ENCODE results near the gene PSMB8. TPM values are rescaled to one million over a fixed set of nuclear protein-coding genes. Genes with fewer than 3 reads are reported as not detected.
A peak's percentile ranks its signal among the peaks of the same experiment; 100 is the strongest.

The PSMB8 gene
- total RNA-seq, 2 experiments from 2014 or later = 142 to 216 TPM

DNA sequence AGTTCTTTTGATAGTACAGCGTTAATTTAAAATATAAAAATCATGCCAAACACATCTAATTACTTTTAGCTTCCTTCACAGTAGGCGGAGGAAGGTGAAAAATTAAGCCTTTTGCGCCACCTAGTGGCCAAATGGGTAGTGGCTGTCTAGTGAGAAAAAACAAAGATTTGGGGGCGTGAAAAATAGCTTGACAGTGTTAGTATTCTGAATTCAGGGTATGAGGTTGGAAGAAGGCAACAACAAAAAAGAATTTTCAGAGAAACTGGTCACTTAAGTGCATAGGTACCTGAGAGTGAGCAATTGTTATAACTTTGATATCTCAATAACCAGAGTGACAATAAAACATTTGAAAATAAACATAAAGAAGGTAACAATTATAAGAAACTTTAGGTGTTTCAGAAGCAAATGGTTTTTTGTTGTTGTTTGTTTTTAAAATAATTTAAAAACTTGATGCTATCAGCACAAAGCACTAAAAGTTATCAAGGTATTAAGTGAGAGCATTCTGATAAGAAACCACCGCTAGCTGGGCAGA lies 24.5 kb upstream of the PSMB8 start:
- H3K9me3 ChIP-seq (ENCODE audit: low read length) = peaks cover 3% of the 10 kb centered on the region; the same call in 1 of the 2 replicates
- ChIA-PET POLR2A (interaction anchor here (0.6 to 3.1 kb wide), 22 partner anchors 9 to 462 kb away, joined by 3 to 22 read pairs (median 4); partner anchors contain the start of genes BTNL2, HLA-DRA, PSMB8 and TAP1), CTCF (ENCODE audit: unreplicated experiment) (interaction anchor here (0.7 to 3.2 kb wide), 7 partner anchors 11 to 116 kb away, joined by 3 to 35 read pairs (median 6); partner anchors contain the start of genes PSMB9, TAP1 and TAP2)
- no peaks in the 10 kb centered on the region for H3K9me2 ChIP-seq (ENCODE audit: insufficient read depth, low read length)
- H4K20me1 ChIP-seq (ENCODE audit: insufficient read depth, low read length) = no peaks in the 10 kb centered on the region
- intact Hi-C loops (cut with micrococcal nuclease; ENCODE audit: unreplicated experiment) = loop anchor here (2.0 to 10.0 kb wide), 6 partner anchors 72 to 634 kb away; no protein-coding TSS in a partner anchor
- H3K4me1 ChIP-seq (ENCODE audit: insufficient read depth, low read length, poor library complexity, severe bottlenecking) = peaks cover 45% of the 10 kb centered on the region
- no peaks in the 10 kb centered on the region for H3K79me2 ChIP-seq (ENCODE audit: insufficient read depth, low read depth, low read length)
- TF ChIP-seq, protein P1, sequence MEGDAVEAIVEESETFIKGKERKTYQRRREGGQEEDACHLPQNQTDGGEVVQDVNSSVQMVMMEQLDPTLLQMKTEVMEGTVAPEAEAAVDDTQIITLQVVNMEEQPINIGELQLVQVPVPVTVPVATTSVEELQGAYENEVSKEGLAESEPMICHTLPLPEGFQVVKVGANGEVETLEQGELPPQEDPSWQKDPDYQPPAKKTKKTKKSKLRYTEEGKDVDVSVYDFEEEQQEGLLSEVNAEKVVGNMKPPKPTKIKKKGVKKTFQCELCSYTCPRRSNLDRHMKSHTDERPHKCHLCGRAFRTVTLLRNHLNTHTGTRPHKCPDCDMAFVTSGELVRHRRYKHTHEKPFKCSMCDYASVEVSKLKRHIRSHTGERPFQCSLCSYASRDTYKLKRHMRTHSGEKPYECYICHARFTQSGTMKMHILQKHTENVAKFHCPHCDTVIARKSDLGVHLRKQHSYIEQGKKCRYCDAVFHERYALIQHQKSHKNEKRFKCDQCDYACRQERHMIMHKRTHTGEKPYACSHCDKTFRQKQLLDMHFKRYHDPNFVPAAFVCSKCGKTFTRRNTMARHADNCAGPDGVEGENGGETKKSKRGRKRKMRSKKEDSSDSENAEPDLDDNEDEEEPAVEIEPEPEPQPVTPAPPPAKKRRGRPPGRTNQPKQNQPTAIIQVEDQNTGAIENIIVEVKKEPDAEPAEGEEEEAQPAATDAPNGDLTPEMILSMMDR (conservative IDR thresholded peaks at IDR 0.05; ENCODE audit: low read length) = peak; percentile 99
- no peak for TF ChIP-seq EZH2phosphoT487 (IDR thresholded peaks at IDR 0.05; ENCODE audit: borderline replicate concordance, low read depth, low read length)
- H3K4me2 ChIP-seq (ENCODE audit: low read length) = peak overlapping the region; percentile 71
- peak overlapping the region; percentile 83 for H2AFZ ChIP-seq (ENCODE audit: low read length)
- peak; percentile 90 for DNase-seq (ENCODE audit: low spot score)
- H3K27ac ChIP-seq (ENCODE audit: low read depth, low read length, poor library complexity, severe bottlenecking) = peak overlapping the region; percentile 94
- BruUV-seq (replicated peaks) = no TSS peak
- peaks cover 10% of the 10 kb centered on the region for H3K36me3 ChIP-seq (ENCODE audit: insufficient read depth, low read length)
- peak overlapping the region; percentile 51 for H3K4me3 ChIP-seq (ENCODE audit: low read depth, low read length, poor library complexity, severe bottlenecking)

DNA sequence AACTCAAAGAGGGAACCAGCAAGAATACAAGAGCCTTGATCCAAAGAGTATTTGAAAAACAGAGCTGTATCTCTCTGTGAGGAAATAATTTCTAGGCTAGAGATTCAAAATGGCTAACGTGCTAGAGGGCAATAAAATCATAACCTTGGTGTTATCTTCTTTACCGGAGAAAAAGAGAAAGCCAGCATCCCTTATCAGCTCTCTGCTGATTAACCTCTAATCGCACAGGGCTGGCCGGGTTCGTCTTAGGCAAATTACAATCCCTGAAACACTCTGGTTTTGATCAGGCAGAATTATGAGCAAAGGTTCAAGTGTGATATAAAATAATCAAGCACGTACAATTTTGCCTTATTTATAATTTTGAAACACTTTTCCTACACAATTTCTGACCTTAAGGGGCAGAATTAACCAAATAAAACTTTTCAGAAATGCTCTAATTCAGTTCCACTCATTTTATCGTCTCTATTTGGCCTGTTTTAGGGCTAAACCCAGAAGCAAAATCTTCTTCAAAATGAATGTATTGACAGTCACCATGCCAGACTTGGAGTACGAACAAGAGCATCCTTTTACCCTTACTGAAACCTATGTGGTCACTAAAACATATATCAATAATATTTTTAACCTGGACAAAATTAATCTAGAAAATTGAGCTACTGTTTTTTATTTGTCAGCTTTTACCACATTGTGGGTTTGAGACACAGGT lies 23.9 kb upstream of the PSMB8 start:
- Histone ChIP-seq H3K4me1 (ENCODE audit: insufficient read depth, low read length, poor library complexity, severe bottlenecking) (peaks cover 45% of the 10 kb centered on the region), H3K4me3 (ENCODE audit: low read depth, low read length, poor library complexity, severe bottlenecking) (peak overlapping the region; percentile 51), H3K79me2 (ENCODE audit: insufficient read depth, low read depth, low read length) (no peaks in the 10 kb centered on the region), H3K36me3 (ENCODE audit: insufficient read depth, low read length) (peaks cover 14% of the 10 kb centered on the region), H3K9me3 (ENCODE audit: low read length) (peaks cover 3% of the 10 kb centered on the region; the same call in 1 of the 2 replicates), H2AFZ (ENCODE audit: low read length) (peak overlapping the region; percentile 83), H3K4me2 (ENCODE audit: low read length) (peak overlapping the region; percentile 71), H3K27ac (ENCODE audit: low read depth, low read length, poor library complexity, severe bottlenecking) (peak overlapping the region; percentile 94), H3K9me2 (ENCODE audit: insufficient read depth, low read length) (no peaks in the 10 kb centered on the region), H4K20me1 (ENCODE audit: insufficient read depth, low read length) (no peaks in the 10 kb centered on the region)
- TSS peak; percentile 80 for BruUV-seq (replicated peaks)
- no peak for DNase-seq (ENCODE audit: low spot score)
- TF ChIP-seq EZH2phosphoT487 (IDR thresholded peaks at IDR 0.05; ENCODE audit: borderline replicate concordance, low read depth, low read length) = no peak
- TF ChIP-seq, protein P1 (conservative IDR thresholded peaks at IDR 0.05; ENCODE audit: low read length) = no peak
- intact Hi-C loops (cut with micrococcal nuclease; ENCODE audit: unreplicated experiment) = loop anchor here (1.0 to 10.0 kb wide), 9 partner anchors 13 to 633 kb away; partner anchors contain the start of genes PSMB8, PSMB9 and TAP2
- ChIA-PET POLR2A (interaction anchor here (0.6 to 3.1 kb wide), 24 partner anchors 9 to 461 kb away, joined by 3 to 22 read pairs (median 4); partner anchors contain the start of genes BTNL2, HLA-DMA, HLA-DRA and PSMB8), CTCF (ENCODE audit: unreplicated experiment) (interaction anchor here (0.7 to 3.2 kb wide), 7 partner anchors 10 to 117 kb away, joined by 3 to 35 read pairs (median 6); partner anchors contain the start of genes PSMB9, TAP1 and TAP2)
